Subcutaneous adipose tissue (tissue), 4 donors: ENCODE measurements around the gene OR5M10. TPM values are rescaled to one million over a fixed set of nuclear protein-coding genes. Genes with fewer than 3 reads are reported as not detected.

Source experiments
- CTCF ChIP-seq: fragments of 450-650 bp; IDR thresholded peaks from one replicate; pipeline ENCODE4 v1.5.1; 2016; ENCODE audit warnings: low read depth, mild to moderate bottlenecking, control low read depth, antibody characterized with exemption, moderate library complexity
- total RNA-seq, 4 donors: library from RNA; depleted of rRNA; stranded (reverse); fragments of >200 nt; gene quantifications; one replicate each; pipeline ENCODE4 v1.1.0, GENCODE V29; 2016

OR5M10 gene
- total RNA-seq, 4 donors from 2014 or later: not detected

DNA sequence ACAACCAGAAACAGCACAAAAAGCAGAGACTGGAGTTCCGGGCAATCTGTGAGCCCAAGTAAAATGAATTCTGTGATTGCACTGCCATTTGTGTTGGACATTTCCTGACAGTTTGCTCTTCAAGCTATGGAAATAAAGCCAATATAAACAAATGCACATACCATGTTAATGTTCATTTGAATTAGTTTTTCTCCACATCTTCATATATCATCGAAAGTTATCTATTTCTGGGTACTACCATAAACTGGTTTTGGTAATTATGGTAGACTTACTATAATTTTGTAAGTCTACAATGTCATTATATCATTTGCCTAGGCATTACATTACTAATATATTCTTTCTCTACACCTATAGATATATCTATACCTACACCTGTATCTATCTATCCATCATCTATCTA lies 34.4 kb downstream of the OR5M10 start, which contains the start of gene OR5M11:
Gene OR5M11, minus strand, starts transcription at position 101 of the 400 bp plus-strand sequence. Its CDS starts 0 bp downstream, at position 101.
- TF ChIP-seq CTCF: no peak

DNA sequence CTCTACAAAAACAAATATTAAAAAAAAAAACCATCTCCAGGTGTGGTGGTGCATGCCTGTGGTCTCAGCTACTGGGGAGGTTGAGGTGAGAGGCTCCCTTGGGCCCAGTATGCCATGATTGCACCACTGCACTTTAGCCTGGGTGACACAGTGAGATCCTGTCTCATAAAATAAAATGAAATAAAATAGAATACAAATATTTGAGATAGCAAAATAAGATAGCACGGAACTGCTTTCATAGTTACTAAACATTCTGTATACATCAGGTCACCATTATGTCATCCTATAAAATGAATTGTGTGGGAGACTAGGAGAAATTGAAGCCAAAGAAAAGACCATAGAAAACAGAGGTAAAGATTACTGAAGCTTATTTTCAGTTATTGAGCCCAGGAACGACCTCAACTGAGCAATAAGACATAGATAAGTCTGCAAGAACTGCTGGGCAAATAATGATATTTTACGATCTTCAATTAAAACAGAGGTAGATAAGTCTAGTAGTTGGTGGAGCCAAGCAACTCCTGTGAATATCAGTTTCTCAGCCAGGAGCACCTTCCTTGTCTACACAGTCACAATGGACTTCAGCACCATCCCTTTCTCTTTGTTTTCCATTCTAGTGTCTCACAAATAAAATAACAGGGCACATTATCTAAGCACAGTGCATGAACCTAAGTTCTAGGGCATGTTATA lies 44.3 kb downstream of the OR5M10 start:
- no peak for TF ChIP-seq CTCF

DNA sequence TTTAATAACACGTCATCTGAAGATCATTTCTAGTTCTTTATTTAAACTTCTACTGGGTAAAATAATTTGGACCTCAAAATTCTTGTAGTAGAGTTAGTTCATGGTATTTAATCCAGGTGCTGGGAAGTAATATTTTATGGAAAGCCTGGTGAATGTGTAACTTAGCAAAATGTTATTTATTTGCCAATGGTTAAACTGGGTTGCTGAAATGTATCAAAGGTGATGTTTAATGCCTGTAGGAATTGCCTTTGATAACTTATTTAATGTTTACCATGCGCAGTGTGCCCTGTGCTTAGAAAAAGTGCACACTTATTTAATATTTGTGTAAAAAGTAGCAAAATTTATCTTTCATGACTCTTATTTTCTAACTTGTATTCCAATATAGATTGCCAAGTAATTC lies 45.7 kb downstream of the OR5M10 start:
- TF ChIP-seq CTCF: no peak

Other genes with a start within 250 kb of the OR5M10 start
- gene OR8K1, start 231.7 kb downstream of the OR5M10 start, total RNA-seq: not detected
- gene OR8J1, start 223.4 kb downstream of the OR5M10 start, total RNA-seq: not detected
- not detected for gene OR8U1, start 202.1 kb downstream of the OR5M10 start, total RNA-seq
- not detected for gene OR5AL1, start 165.0 kb downstream of the OR5M10 start, total RNA-seq
- not detected for gene OR5M3, start 104.4 kb downstream of the OR5M10 start, total RNA-seq
- not detected for gene OR5M8, start 86.4 kb downstream of the OR5M10 start, total RNA-seq
- gene OR5M11, start 34.5 kb downstream of the OR5M10 start, total RNA-seq: not detected
- not detected for gene OR5M1, start 37.2 kb upstream of the OR5M10 start, total RNA-seq
- gene OR5AP2, start 64.7 kb upstream of the OR5M10 start, total RNA-seq: not detected
- not detected for gene OR5AR1, start 86.0 kb upstream of the OR5M10 start, total RNA-seq
- not detected for gene OR9G1, start 121.4 kb upstream of the OR5M10 start, total RNA-seq
- not detected for gene OR9G4, start 171.0 kb upstream of the OR5M10 start, total RNA-seq